Mesenchymal stem cell (in vitro differentiated cells and primary cell): Measurements from ENCODE around the gene SCN4A.

Source experiments
- DNase-seq: peaks from one replicate; pipeline ENCODE4 v3.0.0-alpha.2; 2013
- H2AFZ ChIP-seq: one replicate; pipeline ENCODE4 v1.6.1; 2013; ENCODE audit warnings: low read depth, mild to moderate bottlenecking, control low read depth, inconsistent platforms, low read length, moderate library complexity
- H2AK5ac ChIP-seq: 2 replicates; pipeline ENCODE4 v1.6.1; 2013; ENCODE audit warnings: low read length, moderate library complexity, mild to moderate bottlenecking, inconsistent platforms; ENCODE audit not compliant: severe bottlenecking
- H2BK120ac ChIP-seq: one replicate; pipeline ENCODE4 v1.6.1; 2013; ENCODE audit warnings: low read depth, mild to moderate bottlenecking, inconsistent platforms, low read length, moderate library complexity
- H2BK12ac ChIP-seq, 2 experiments: one replicate each; pipeline ENCODE4 v1.6.1; 2013; ENCODE audit warnings: inconsistent platforms in 2 of 2, low read length in 2 of 2, mild to moderate bottlenecking in 2 of 2, moderate library complexity in 2 of 2, control low read depth in 1 of 2
- H2BK15ac ChIP-seq: one replicate; pipeline ENCODE4 v1.6.1; 2013; ENCODE audit warnings: mild to moderate bottlenecking, low read depth, inconsistent platforms; ENCODE audit not compliant: poor library complexity, severe bottlenecking
- H2BK5ac ChIP-seq: 2 replicates; pipeline ENCODE4 v1.6.1; 2013; ENCODE audit warnings: low read depth, mild to moderate bottlenecking, low read length, control low read depth, inconsistent platforms; ENCODE audit not compliant: poor library complexity, severe bottlenecking
- H3K14ac ChIP-seq, 2 experiments: one replicate each; pipeline ENCODE4 v1.6.1; 2013; ENCODE audit warnings: inconsistent platforms in 2 of 2, low read length in 2 of 2, control low read depth in 1 of 2, mild to moderate bottlenecking in 1 of 2, moderate library complexity in 1 of 2
- H3K18ac ChIP-seq, 2 experiments: one replicate each; pipeline ENCODE4 v1.6.1; 2013; ENCODE audit warnings: inconsistent platforms in 2 of 2, low read length in 2 of 2, control low read depth in 1 of 2, low read depth in 1 of 2, mild to moderate bottlenecking in 1 of 2
- H3K23ac ChIP-seq, 2 experiments: one replicate each; pipeline ENCODE4 v1.6.1; 2013; ENCODE audit warnings: inconsistent platforms in 2 of 2, low read length in 2 of 2, mild to moderate bottlenecking in 2 of 2, moderate library complexity in 2 of 2, control low read depth in 1 of 2
- H3K27ac ChIP-seq: 2 replicates; pipeline ENCODE4 v1.5.1; 2013; ENCODE audit warnings: mild to moderate bottlenecking, moderate library complexity, low read length, control low read depth, inconsistent platforms; ENCODE audit not compliant: poor library complexity, severe bottlenecking
- H3K27me3 ChIP-seq, 2 experiments: 2 replicates each; pipeline versions ENCODE4 v1.6.1 to v1.7.0; 2013; ENCODE audit warnings: low read length in 2 of 2, mild to moderate bottlenecking in 2 of 2, moderate library complexity in 2 of 2, control low read depth in 1 of 2, inconsistent platforms in 1 of 2; ENCODE audit not compliant: control insufficient read depth in 1 of 2, insufficient read depth in 1 of 2
- H3K36me3 ChIP-seq, 2 experiments: 2 replicates each; pipeline versions ENCODE4 v1.6.1 to v1.7.0; 2013; ENCODE audit warnings: low read length in 2 of 2, control low read depth in 1 of 2, inconsistent platforms in 1 of 2, low read depth in 1 of 2, mild to moderate bottlenecking in 1 of 2; ENCODE audit not compliant: insufficient read depth in 2 of 2, control insufficient read depth in 1 of 2
- H3K4ac ChIP-seq, 2 experiments: one replicate each; pipeline ENCODE4 v1.6.1; 2013; ENCODE audit warnings: inconsistent platforms in 2 of 2, low read length in 2 of 2, mild to moderate bottlenecking in 2 of 2, moderate library complexity in 2 of 2, control low read depth in 1 of 2, low read depth in 1 of 2
- H3K4me1 ChIP-seq: 2 replicates; pipeline ENCODE4 v1.6.1; 2013; ENCODE audit warnings: low read depth, low read length, control low read depth; ENCODE audit not compliant: control insufficient read depth, insufficient read depth
- H3K4me2 ChIP-seq: 2 replicates; pipeline ENCODE4 v1.6.1; 2013; ENCODE audit warnings: low read length, mild to moderate bottlenecking, inconsistent platforms; ENCODE audit not compliant: poor library complexity, severe bottlenecking
- H3K4me3 ChIP-seq, 2 experiments: 2 replicates each; pipeline versions ENCODE4 v1.5.1 to v1.7.0; 2013; ENCODE audit warnings: low read length in 2 of 2, mild to moderate bottlenecking in 2 of 2, control low read depth in 1 of 2, low read depth in 1 of 2; ENCODE audit not compliant: insufficient read depth in 1 of 2
- H3K79me1 ChIP-seq: replicated peaks from 2 replicates; pipeline ENCODE4 v1.6.1; 2013; ENCODE audit warnings: mild to moderate bottlenecking, control low read depth, low read length, inconsistent platforms; ENCODE audit not compliant: poor library complexity, severe bottlenecking
- H3K9ac ChIP-seq: 2 replicates; pipeline ENCODE4 v1.7.0; 2013; ENCODE audit warnings: mild to moderate bottlenecking, low read length, moderate library complexity
- H3K9me3 ChIP-seq: 2 replicates; pipeline ENCODE4 v1.7.0; 2013; ENCODE audit warnings: mild to moderate bottlenecking, low read length; ENCODE audit not compliant: control insufficient read depth
- H4K8ac ChIP-seq: one replicate; pipeline ENCODE4 v1.6.1; 2013; ENCODE audit warnings: inconsistent platforms, mild to moderate bottlenecking, low read length, moderate library complexity
- H4K91ac ChIP-seq: one replicate; pipeline ENCODE4 v1.6.1; 2013; ENCODE audit warnings: mild to moderate bottlenecking, low read length, inconsistent platforms
- WGBS: methylation state at CpG from one replicate; pipeline ENCODE4 v1.1.7; 2013; ENCODE audit warnings: mixed read lengths; 5-methylcytosine and 5-hydroxymethylcytosine counted together

SCN4A gene

GRCh38 chr17:63948521-63948920 lies 24.2 kb downstream of the SCN4A start:
- no peak overlapping the region for H3K14ac ChIP-seq

DNA sequence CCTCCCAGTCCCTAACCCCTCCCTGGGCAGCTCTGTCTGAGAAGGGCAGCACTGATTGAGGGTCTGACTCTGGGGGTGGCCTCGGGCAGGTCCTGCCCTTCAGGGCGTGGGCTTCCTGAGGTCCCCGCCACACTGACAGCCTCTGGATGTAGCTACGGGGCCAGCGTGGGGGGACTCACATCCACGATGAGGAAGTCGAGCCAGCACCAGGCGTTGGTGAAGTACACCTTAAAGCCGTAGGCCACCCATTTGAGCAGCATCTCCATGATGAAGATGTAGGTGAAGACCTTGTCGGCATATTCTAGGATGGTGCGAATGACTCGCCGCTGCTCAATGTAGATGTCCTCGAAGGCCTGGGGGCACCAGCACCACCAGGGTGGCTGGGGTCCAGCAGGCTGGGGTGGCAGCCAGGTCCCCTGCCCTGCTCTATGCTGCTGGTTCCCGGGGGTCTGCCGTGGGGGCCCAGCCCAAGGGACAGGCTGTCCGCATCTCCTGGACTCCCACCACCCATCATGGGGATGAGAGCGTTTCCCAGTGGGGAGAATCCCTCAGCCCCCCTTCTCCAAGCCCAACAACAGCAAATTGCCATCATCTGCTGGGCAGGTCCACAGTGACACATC lies 24.9 kb downstream of the SCN4A start:
- 91% methylated on average over 18 of the region's 18 CpGs for WGBS
- Histone ChIP-seq H3K4me2 (no peak overlapping the region), H3K36me3 (no peaks in the 10 kb centered on the region), H2AK5ac (no peak overlapping the region), H3K23ac (no peak overlapping the region), H4K91ac (no peak overlapping the region), H3K27ac (no peak overlapping the region), H3K27me3 (peaks cover 22 to 49% of the 10 kb centered on the region in 2 experiments), H2BK15ac (no peak overlapping the region), H2BK12ac (no peak overlapping the region), H4K8ac (no peak overlapping the region), H3K14ac (no peak overlapping the region), H2AFZ (no peak overlapping the region), H3K4me1 (peaks cover 16% of the 10 kb centered on the region), H3K18ac (no peak overlapping the region), H3K4me3 (no peak overlapping the region), H3K4ac (no peak overlapping the region), H2BK120ac (no peak overlapping the region), H3K79me1 (no peaks in the 10 kb centered on the region), H3K9ac (no peak overlapping the region), H3K9me3 (no peaks in the 10 kb centered on the region), H2BK5ac (no peak overlapping the region)
- DNase-seq: no peak

More at GRCh38 chr17:63948521-63948920, 24.2 kb downstream of the SCN4A start:
- Histone ChIP-seq H2BK5ac (no peak overlapping the region), H2BK12ac (no peak overlapping the region), H2AK5ac (no peak overlapping the region), H3K4me2 (no peak overlapping the region), H3K79me1 (no peaks in the 10 kb centered on the region), H3K9ac (no peak overlapping the region), H2BK120ac (no peak overlapping the region), H3K4me3 (no peak overlapping the region), H3K4ac (no peak overlapping the region), H3K27me3 (peaks cover 22 to 49% of the 10 kb centered on the region in 2 experiments), H3K18ac (no peak overlapping the region), H3K23ac (no peak overlapping the region), H3K36me3 (no peaks in the 10 kb centered on the region), H3K9me3 (no peaks in the 10 kb centered on the region), H3K27ac (no peak overlapping the region), H4K8ac (no peak overlapping the region), H2AFZ (no peak overlapping the region), H3K4me1 (peaks cover 16% of the 10 kb centered on the region), H2BK15ac (no peak overlapping the region), H4K91ac (no peak overlapping the region)
- DNase-seq: no peak
- WGBS: 87% methylated on average over 9 of the region's 9 CpGs

GRCh38 chr17:63946440-63947363 lies 26.0 kb downstream of the SCN4A start:
- Histone ChIP-seq H3K4me1 (peaks cover 16% of the 10 kb centered on the region), H3K23ac (no peak overlapping the region), H3K4me3 (no peak overlapping the region), H2BK15ac (no peak overlapping the region), H3K18ac (no peak overlapping the region), H3K27me3 (peaks cover 20 to 38% of the 10 kb centered on the region in 2 experiments), H3K9me3 (no peaks in the 10 kb centered on the region), H4K8ac (no peak overlapping the region), H4K91ac (no peak overlapping the region), H3K4ac (no peak overlapping the region), H2BK12ac (no peak overlapping the region), H3K79me1 (no peaks in the 10 kb centered on the region), H3K36me3 (no peaks in the 10 kb centered on the region), H2AK5ac (no peak overlapping the region), H2BK5ac (no peak overlapping the region), H3K14ac (no peak overlapping the region), H3K9ac (no peak overlapping the region), H3K27ac (no peak overlapping the region), H3K4me2 (no peak overlapping the region), H2BK120ac (no peak overlapping the region), H2AFZ (peak overlapping the region; percentile 29)
- DNase-seq: peak; percentile 37
- 51% methylated on average over 6 of the region's 20 CpGs for WGBS

DNA sequence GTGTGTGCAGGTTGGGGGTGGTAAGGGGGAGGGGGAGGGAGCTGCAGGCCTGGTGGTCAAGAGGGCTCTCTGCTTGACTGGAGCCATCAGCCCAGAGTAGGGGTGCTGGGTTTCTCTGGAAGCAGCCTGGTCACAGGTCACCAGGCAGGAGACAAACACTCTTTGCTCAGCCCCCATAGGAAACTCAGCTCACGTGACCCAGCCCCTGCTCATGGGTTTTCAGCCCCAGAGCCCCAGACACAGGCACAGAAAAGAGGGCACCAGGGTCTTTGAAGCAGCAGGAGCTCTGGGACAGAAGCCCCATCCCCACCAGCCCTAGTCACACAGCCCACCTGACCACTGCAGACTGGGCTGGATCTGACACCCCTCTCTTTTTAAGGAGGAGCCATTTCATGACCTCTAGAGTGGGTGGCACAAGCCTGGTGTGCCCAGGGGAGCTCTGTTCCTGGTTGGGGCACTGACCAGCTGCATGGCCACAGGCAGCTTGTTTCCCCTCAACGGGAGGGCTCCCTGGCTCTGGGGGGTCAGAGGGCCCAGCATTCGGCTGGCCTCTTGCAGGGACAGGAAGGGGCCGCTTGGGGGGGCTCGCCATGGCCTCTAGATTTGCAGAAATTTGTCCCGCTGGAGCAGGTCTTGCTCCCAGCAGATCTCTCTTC lies 26.8 kb downstream of the SCN4A start:
- Histone ChIP-seq H3K27me3 (peaks cover 12 to 33% of the 10 kb centered on the region in 2 experiments), H4K91ac (no peak overlapping the region), H3K4me3 (no peak overlapping the region), H2AK5ac (no peak overlapping the region), H2BK120ac (no peak overlapping the region), H3K9ac (no peak overlapping the region), H3K9me3 (no peaks in the 10 kb centered on the region), H3K4ac (no peak overlapping the region), H3K18ac (no peak overlapping the region), H2BK5ac (no peak overlapping the region), H3K27ac (no peak overlapping the region), H3K36me3 (no peaks in the 10 kb centered on the region), H2BK15ac (no peak overlapping the region), H2BK12ac (no peak overlapping the region), H2AFZ (no peak overlapping the region), H4K8ac (no peak overlapping the region), H3K4me1 (peaks cover 16% of the 10 kb centered on the region), H3K79me1 (no peaks in the 10 kb centered on the region), H3K14ac (no peak overlapping the region), H3K4me2 (no peak overlapping the region), H3K23ac (no peak overlapping the region)
- 79% methylated on average over 6 of the region's 6 CpGs for WGBS
- no peak for DNase-seq
